GM20431 (cell line): Measurements from ENCODE around the gene SYNPO2L.
"Not testable (repeated sequence)": the region's sequence is repeated elsewhere in the genome, so short reads cannot be mapped to it uniquely, and the experiment has no call there.

Experiments used
- in situ Hi-C: fragments of 300-500 bp; cut with MseI, MboI; formaldehyde crosslinking; loops from one replicate; pipeline ENCODE4 v1.15.0; 2020; ENCODE audit warnings: low sequenced_read_pairs; ENCODE audit not compliant: unreplicated experiment

Gene SYNPO2L

DNA sequence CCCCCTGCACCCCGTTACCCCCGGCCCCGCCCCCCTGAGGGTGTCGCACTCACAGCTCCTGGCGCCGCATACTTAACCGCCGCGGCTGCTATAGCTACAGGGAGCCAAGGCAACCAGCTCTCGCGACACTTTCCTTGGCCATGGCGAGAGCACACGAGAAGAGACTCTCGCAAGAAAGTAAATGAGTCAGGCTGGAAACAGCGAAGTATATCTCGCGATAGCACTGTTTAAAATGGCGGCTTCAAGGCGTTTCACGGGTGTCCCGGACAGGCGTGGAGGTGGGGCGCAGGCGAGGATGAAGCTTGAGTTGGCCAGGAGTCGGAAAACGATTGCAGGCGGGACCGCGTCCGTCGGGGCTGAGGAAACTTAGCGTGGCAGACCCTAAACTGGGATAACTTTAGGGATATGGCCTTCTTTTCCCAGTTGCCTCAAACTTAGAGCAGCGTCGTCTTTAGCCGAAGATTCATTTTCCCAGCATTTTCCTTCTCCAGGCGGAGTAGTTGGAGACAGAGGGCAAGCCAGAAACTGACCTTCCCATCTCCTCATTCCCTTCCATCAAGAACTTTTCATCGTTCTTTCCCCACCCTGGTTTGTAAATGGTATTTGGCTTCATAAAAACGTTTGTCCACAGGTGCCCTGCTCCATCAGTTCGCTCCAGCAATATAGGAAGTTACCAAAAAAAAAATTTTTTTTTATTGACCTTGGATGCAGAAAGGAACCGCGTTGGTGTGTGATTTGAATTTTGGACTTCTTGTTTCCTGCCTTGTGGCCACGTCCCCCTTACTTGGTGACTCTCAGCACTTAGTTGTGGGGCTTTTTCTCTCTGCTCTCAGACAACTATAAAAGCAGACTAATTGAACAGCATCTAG, 29.7 kb downstream of the SYNPO2L start:
- in situ Hi-C loops: no loop called here

DNA sequence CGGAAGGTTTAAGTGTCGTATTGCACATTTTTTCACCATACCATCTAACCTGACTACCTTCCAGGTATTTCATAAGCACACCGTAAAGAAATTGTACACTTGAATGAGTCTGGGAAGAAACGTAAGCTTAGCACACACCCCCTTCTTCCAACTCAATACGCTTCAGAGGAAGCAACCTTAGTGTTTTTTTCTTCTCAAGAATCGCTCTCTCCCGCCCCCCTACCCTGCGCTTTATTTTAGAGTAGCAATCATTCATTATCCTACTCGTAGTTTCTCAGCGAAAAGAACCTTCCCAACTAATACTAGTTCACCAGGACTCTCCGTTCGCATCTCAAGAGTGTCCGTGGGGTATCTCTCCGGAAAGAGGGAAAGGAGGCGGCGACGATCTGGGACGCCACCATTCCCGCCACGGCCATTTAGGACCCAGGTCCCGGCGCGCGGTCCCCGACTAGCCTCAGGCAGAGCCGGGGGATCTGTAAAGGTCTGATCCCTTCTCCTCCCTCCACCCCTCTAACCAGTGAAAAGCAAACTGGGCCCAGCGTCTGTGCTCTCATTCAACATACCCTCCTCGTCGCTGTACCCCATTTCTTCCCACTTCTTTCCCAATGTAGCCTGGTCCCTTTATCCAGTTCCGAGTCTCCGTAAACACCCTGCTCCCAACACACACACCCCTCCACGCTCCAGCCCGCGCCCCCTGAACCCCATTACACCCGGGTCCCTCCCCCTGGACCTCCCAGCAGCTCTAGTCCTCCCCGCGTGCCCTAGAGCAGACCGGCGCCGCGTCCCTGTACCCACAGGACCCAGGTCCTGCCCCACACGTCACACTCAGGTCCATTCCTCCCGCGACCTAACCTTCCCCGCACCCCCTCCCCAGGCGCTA, 30.6 kb downstream of the SYNPO2L start:
- in situ Hi-C loops: no loop called here

DNA sequence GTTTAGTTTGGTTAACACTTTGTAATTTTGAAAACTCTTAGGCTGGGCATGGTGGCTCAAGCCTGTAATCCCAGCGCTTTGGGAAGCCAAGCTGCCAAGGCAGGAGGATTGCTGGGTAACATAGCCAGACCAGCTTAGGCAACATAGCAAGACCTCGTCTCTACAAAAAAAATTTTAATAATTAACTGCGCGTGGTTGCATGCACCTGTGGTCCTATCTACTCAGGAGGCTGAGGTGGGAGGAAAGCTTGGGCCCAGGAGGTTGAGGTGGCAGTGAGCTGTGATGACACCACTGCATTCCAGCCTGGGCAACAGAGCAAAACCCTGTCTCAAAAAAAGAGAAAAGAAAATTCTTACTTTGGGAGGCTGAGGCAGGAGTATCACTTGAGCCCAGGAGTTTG, 32.8 kb downstream of the SYNPO2L start:
- in situ Hi-C loops: no loop called here

DNA sequence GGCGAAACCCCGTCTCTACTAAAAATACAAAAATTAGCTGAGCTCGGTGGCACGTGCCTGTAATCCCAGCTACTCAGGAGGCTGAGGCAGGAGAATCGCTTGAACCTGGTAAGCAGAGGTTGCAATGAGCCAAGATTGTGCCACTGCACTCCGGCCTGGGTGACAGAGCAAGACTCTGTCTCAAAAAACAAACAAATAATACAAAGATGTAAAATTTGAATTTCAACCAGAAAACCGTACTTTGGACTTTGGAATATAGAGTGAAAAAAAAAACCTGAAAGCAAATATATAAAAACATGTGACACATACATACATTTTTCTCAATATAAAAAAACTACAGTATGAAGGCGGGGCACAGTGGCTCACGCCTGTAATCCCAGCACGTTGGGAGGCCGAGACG, 34.9 kb downstream of the SYNPO2L start:
- in situ Hi-C loops: not testable (repeated sequence)

DNA sequence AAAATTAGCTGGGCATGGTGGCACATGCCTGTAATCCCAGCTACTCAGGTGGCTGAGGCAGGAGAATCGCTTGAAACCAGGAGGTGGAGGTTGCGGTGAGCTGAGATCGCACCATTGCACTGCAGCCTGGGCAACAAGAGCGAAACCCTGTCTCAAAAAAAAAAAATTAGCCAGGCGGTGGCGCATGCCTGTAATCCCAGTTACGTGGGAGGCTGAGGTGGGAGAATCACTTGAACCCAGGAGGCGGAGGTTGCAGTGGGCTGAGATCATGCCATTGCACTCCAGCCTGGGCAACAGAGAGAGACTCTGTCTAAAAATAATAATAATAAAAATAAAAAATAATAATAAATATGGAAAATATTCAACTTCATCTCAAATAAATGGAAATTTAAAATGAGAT, 38.7 kb downstream of the SYNPO2L start:
- in situ Hi-C loops: not testable (repeated sequence)

DNA sequence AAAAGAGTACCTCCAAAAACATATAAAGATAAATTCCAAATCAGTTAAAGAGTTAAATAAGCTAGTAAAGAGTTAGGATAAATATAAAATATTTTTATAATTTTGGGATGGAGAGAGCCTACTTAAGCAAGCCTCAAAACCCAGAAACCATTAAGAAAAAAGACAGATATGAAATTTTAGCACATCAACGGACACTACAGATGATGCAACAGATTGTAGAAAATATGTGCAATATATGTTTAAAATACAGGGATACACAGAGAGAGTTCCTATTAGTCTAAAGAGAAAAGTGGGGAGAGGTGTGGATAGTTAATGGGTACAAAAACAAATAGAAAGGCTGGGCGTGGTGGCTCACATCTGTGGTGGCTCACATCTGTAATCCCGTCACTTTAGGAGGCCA, 41.1 kb downstream of the SYNPO2L start:
- in situ Hi-C loops: no loop called here

DNA sequence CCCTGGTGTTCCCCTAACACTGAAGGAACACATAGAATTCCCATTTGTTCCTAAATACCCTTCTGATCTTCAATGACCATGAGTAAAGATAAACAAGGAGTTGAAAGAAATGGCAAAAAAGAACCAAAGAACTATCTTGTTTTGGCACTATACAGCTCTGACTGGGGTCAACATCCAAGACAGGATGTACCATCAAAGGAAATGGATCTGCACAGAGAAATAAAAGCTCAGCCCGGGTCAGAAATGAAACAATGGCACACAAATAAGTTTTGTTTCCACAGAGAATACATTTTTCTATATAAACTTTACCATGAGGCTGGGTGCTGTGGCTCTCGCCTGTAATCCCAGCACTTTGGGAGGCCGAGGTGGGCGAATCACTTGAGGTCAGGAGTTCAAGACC, 46.7 kb downstream of the SYNPO2L start:
- in situ Hi-C loops: no loop called here

DNA sequence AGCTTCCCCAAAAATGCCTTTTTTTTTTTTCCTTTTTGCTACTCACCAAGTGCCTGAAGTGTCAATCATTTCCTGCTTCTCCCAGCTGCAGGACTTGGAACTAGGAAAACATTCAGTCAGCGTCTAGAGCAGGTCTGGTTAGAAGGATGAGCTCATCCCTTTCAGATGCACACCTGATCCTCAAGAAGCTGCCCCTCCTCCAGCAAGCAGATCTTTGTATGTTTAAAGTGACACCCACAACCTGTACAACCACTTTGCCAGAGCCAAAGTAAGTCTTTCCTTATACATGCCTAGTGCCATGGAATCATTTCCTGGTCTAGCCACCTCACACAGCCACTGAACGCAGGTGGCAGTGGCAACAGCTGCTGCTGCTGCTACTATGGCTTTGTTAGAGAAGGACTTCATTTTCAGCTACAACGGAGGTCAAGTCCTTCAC, 54.3 kb downstream of the SYNPO2L start:
- in situ Hi-C loops: no loop called here

DNA sequence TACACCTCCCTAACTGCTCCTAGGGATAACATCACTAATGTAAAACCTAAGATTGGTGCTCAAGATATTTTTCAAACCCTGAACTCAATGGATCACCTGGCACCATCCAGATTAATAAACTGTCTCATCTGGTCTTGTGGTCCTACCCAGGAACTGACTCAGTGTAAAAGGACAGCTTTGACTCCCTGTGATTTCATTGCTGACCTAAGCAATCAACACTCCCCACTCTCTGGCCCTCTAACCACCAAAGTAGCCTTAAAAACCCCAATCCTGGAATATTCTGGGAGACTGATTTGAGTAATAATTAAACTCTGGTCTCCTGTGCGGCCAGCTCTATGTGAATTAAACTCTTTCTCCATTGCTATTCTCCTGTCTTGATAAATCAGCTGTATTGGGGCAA, 58.5 kb downstream of the SYNPO2L start:
- in situ Hi-C loops: no loop called here
